ENCODE measurements around the gene ABO.

The ABO gene

GRCh38 chr9:133306242-133307204 is 31.5 kb upstream of the ABO start:
- Histone ChIP-seq H3K79me2 (ENCODE audit: insufficient read depth, low read length) (no peaks in the 10 kb centered on the region), H2AFZ (ENCODE audit: low read length) (no peak overlapping the region), H3F3A (ENCODE audit: low read depth) (no peaks in the 10 kb centered on the region), H3K9me3 (ENCODE audit: insufficient read depth, low read depth, low read length) (no peaks in the 10 kb centered on the region), H3K27me3 (ENCODE audit: insufficient read depth, low read length, poor library complexity, severe bottlenecking) (no peaks in the 10 kb centered on the region), H3K4me2 (ENCODE audit: low read depth, low read length, poor library complexity, severe bottlenecking) (no peak overlapping the region), H3K4me1 (ENCODE audit: insufficient read depth, low read length, poor library complexity, severe bottlenecking) (no peaks in the 10 kb centered on the region), H3K9ac (ENCODE audit: low read depth, low read length, poor library complexity, severe bottlenecking) (no peak overlapping the region), H3K36me3 (ENCODE audit: insufficient read depth, low read length) (no peaks in the 10 kb centered on the region), H3K4me3 (ENCODE audit: low read length, poor library complexity, severe bottlenecking) (no peak overlapping the region), H3K9me2 (replicated peaks; ENCODE audit: low read depth, low read length) (no peaks in the 10 kb centered on the region), H4K20me1 (ENCODE audit: insufficient read depth, low read length, poor library complexity, severe bottlenecking) (no peaks in the 10 kb centered on the region)
- TF ChIP-seq, protein P1, sequence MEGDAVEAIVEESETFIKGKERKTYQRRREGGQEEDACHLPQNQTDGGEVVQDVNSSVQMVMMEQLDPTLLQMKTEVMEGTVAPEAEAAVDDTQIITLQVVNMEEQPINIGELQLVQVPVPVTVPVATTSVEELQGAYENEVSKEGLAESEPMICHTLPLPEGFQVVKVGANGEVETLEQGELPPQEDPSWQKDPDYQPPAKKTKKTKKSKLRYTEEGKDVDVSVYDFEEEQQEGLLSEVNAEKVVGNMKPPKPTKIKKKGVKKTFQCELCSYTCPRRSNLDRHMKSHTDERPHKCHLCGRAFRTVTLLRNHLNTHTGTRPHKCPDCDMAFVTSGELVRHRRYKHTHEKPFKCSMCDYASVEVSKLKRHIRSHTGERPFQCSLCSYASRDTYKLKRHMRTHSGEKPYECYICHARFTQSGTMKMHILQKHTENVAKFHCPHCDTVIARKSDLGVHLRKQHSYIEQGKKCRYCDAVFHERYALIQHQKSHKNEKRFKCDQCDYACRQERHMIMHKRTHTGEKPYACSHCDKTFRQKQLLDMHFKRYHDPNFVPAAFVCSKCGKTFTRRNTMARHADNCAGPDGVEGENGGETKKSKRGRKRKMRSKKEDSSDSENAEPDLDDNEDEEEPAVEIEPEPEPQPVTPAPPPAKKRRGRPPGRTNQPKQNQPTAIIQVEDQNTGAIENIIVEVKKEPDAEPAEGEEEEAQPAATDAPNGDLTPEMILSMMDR (conservative IDR thresholded peaks at IDR 0.05; ENCODE audit: low read length), result no peak
- TF ChIP-seq EZH2phosphoT487 (IDR thresholded peaks at IDR 0.05; ENCODE audit: borderline replicate concordance), result no peak

DNA sequence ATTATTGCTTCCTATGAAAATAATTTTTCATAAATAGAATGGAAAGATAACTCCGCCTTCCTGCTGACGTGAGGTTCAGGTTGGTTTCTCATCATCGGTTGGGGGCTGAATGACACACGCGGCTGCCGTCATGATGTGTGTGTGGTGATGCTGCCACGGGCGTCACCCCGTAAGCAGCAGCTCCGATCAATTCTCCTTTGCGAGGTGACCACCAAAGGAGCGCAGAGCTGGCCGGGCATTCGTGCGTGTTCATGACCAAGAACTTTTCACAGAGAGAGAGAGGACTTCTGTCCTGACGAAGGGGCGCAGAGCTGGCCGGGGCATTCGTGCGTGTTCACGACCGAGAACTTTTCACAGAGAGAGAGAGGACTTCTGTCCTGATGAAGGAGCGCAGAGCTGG is 30.7 kb upstream of the ABO start:
- no peak overlapping the region for H3K9ac ChIP-seq (ENCODE audit: low read depth, low read length, poor library complexity, severe bottlenecking)
- H3K4me2 ChIP-seq (ENCODE audit: low read depth, low read length, poor library complexity, severe bottlenecking), result no peak overlapping the region
- no peaks in the 10 kb centered on the region for H3F3A ChIP-seq (ENCODE audit: low read depth)
- H2AFZ ChIP-seq (ENCODE audit: low read length), result no peak overlapping the region
- no peaks in the 10 kb centered on the region for H3K9me2 ChIP-seq (replicated peaks; ENCODE audit: low read depth, low read length)
- no peaks in the 10 kb centered on the region for H4K20me1 ChIP-seq (ENCODE audit: insufficient read depth, low read length, poor library complexity, severe bottlenecking)
- TF ChIP-seq, protein P1 (conservative IDR thresholded peaks at IDR 0.05; ENCODE audit: low read length), result no peak
- no peak for TF ChIP-seq EZH2phosphoT487 (IDR thresholded peaks at IDR 0.05; ENCODE audit: borderline replicate concordance)
- no peaks in the 10 kb centered on the region for H3K36me3 ChIP-seq (ENCODE audit: insufficient read depth, low read length)
- H3K4me1 ChIP-seq (ENCODE audit: insufficient read depth, low read length, poor library complexity, severe bottlenecking), result no peaks in the 10 kb centered on the region
- H3K27me3 ChIP-seq (ENCODE audit: insufficient read depth, low read length, poor library complexity, severe bottlenecking), result no peaks in the 10 kb centered on the region
- H3K79me2 ChIP-seq (ENCODE audit: insufficient read depth, low read length), result no peaks in the 10 kb centered on the region
- H3K9me3 ChIP-seq (ENCODE audit: insufficient read depth, low read depth, low read length), result no peaks in the 10 kb centered on the region
- H3K4me3 ChIP-seq (ENCODE audit: low read length, poor library complexity, severe bottlenecking), result no peak overlapping the region

GRCh38 chr9:133304477-133305377 is 29.7 kb upstream of the ABO start:
- Histone ChIP-seq H3K27me3 (ENCODE audit: insufficient read depth, low read length, poor library complexity, severe bottlenecking) (no peaks in the 10 kb centered on the region), H3F3A (ENCODE audit: low read depth) (no peaks in the 10 kb centered on the region), H3K79me2 (ENCODE audit: insufficient read depth, low read length) (no peaks in the 10 kb centered on the region), H2AFZ (ENCODE audit: low read length) (no peak overlapping the region), H3K9ac (ENCODE audit: low read depth, low read length, poor library complexity, severe bottlenecking) (no peak overlapping the region), H3K36me3 (ENCODE audit: insufficient read depth, low read length) (no peaks in the 10 kb centered on the region), H3K4me3 (ENCODE audit: low read length, poor library complexity, severe bottlenecking) (no peak overlapping the region), H3K4me1 (ENCODE audit: insufficient read depth, low read length, poor library complexity, severe bottlenecking) (no peaks in the 10 kb centered on the region), H3K4me2 (ENCODE audit: low read depth, low read length, poor library complexity, severe bottlenecking) (no peak overlapping the region), H4K20me1 (ENCODE audit: insufficient read depth, low read length, poor library complexity, severe bottlenecking) (no peaks in the 10 kb centered on the region), H3K9me2 (replicated peaks; ENCODE audit: low read depth, low read length) (no peaks in the 10 kb centered on the region), H3K9me3 (ENCODE audit: insufficient read depth, low read depth, low read length) (no peaks in the 10 kb centered on the region)
- TF ChIP-seq, protein P1 (conservative IDR thresholded peaks at IDR 0.05; ENCODE audit: low read length), result no peak
- TF ChIP-seq EZH2phosphoT487 (IDR thresholded peaks at IDR 0.05; ENCODE audit: borderline replicate concordance), result no peak

Measured in Loucy (cell line).